Loucy (cell line): Measurements from ENCODE around the gene MRPS12.

Experiments
- H2AFZ ChIP-seq: fragments of 200-600 bp; sonication (generic); 2 replicates; pipeline ENCODE4 v1.6.0; 2016; ENCODE audit warnings: antibody characterized with exemption, mild to moderate bottlenecking, low read length, moderate library complexity
- H3F3A ChIP-seq: fragments of 200-600 bp; 2 replicates; pipeline ENCODE4 v1.6.0; 2016; ENCODE audit warnings: antibody characterized with exemption, low read depth, mild to moderate bottlenecking
- H3K27me3 ChIP-seq: fragments of 200-600 bp; sonication (generic); 2 replicates; pipeline ENCODE4 v1.6.1; 2014; ENCODE audit warnings: low read length, mild to moderate bottlenecking; ENCODE audit not compliant: insufficient read depth, poor library complexity, severe bottlenecking
- H3K36me3 ChIP-seq: fragments of 200-600 bp; sonication (generic); 2 replicates; pipeline ENCODE4 v1.6.1; 2016; ENCODE audit warnings: low read length; ENCODE audit not compliant: insufficient read depth
- H3K4me1 ChIP-seq: fragments of 200-600 bp; sonication (generic); 2 replicates; pipeline ENCODE4 v1.5.1; 2014; ENCODE audit warnings: low read length, mild to moderate bottlenecking; ENCODE audit not compliant: insufficient read depth, poor library complexity, severe bottlenecking
- H3K4me2 ChIP-seq: fragments of 200-600 bp; sonication (generic); 2 replicates; pipeline ENCODE4 v1.6.0; 2014; ENCODE audit warnings: antibody characterized with exemption, low read length, low read depth, mild to moderate bottlenecking; ENCODE audit not compliant: poor library complexity, severe bottlenecking
- H3K4me3 ChIP-seq: fragments of 200-600 bp; sonication (generic); 2 replicates; pipeline ENCODE4 v1.5.1; 2014; ENCODE audit warnings: low read length, mild to moderate bottlenecking, mixed read lengths; ENCODE audit not compliant: poor library complexity, severe bottlenecking
- H3K79me2 ChIP-seq: fragments of 200-600 bp; sonication (generic); 2 replicates; pipeline ENCODE4 v1.6.1; 2014; ENCODE audit warnings: low read length; ENCODE audit not compliant: insufficient read depth
- H3K9ac ChIP-seq: fragments of 200-600 bp; sonication (generic); 2 replicates; pipeline ENCODE4 v1.6.0; 2014; ENCODE audit warnings: mild to moderate bottlenecking, low read depth, low read length, moderate library complexity; ENCODE audit not compliant: poor library complexity, severe bottlenecking
- H3K9me2 ChIP-seq: fragments of 200-600 bp; sonication (generic); replicated peaks from 2 replicates; pipeline ENCODE4 v1.6.1; 2016; ENCODE audit warnings: low read depth, low read length, mixed read lengths
- H3K9me3 ChIP-seq: fragments of 200-600 bp; sonication (generic); 2 replicates; pipeline ENCODE4 v1.6.1; 2014; ENCODE audit warnings: mild to moderate bottlenecking, antibody characterized with exemption, low read length, low read depth; ENCODE audit not compliant: insufficient read depth
- H4K20me1 ChIP-seq: fragments of 200-600 bp; sonication (generic); 2 replicates; pipeline ENCODE4 v1.6.0; 2014; ENCODE audit warnings: antibody characterized with exemption, low read length, mild to moderate bottlenecking; ENCODE audit not compliant: insufficient read depth, poor library complexity, severe bottlenecking
- CTCF ChIP-seq: fragments of 200-600 bp; sonication (generic); conservative IDR thresholded peaks from 2 replicates; pipeline ENCODE4 v1.5.1; 2014; ENCODE audit warnings: mild to moderate bottlenecking, antibody characterized with exemption, low read length
- EZH2phosphoT487 ChIP-seq: fragments of 200-600 bp; IDR thresholded peaks from 2 replicates; pipeline ENCODE4 v1.6.1; 2018; ENCODE audit warnings: antibody characterized with exemption, mild to moderate bottlenecking, moderate library complexity, borderline replicate concordance

The MRPS12 gene

GRCh38 chr19:38913958-38914357, 16.8 kb upstream of the MRPS12 start:
- Histone ChIP-seq H3K36me3 (no peaks in the 10 kb centered on the region), H3K27me3 (no peaks in the 10 kb centered on the region), H3K79me2 (no peaks in the 10 kb centered on the region), H3F3A (no peaks in the 10 kb centered on the region), H4K20me1 (no peaks in the 10 kb centered on the region), H3K4me1 (peaks cover 7% of the 10 kb centered on the region), H3K9ac (no peak overlapping the region), H2AFZ (no peak overlapping the region), H3K9me3 (no peaks in the 10 kb centered on the region), H3K4me2 (no peak overlapping the region), H3K9me2 (no peaks in the 10 kb centered on the region), H3K4me3 (no peak overlapping the region)
- TF ChIP-seq CTCF (no peak), EZH2phosphoT487 (no peak)

GRCh38 chr19:38915329-38916321, 15.1 kb upstream of the MRPS12 start:
- H3K9me3 ChIP-seq: no peaks in the 10 kb centered on the region
- H3K4me1 ChIP-seq: peaks cover 7% of the 10 kb centered on the region
- TF ChIP-seq EZH2phosphoT487: no peak
- TF ChIP-seq CTCF: no peak
- no peak overlapping the region for H3K9ac ChIP-seq
- H2AFZ ChIP-seq: no peak overlapping the region
- H3K36me3 ChIP-seq: no peaks in the 10 kb centered on the region
- no peaks in the 10 kb centered on the region for H3F3A ChIP-seq
- H4K20me1 ChIP-seq: no peaks in the 10 kb centered on the region
- no peaks in the 10 kb centered on the region for H3K79me2 ChIP-seq
- H3K27me3 ChIP-seq: no peaks in the 10 kb centered on the region
- H3K9me2 ChIP-seq: no peaks in the 10 kb centered on the region
- no peak overlapping the region for H3K4me2 ChIP-seq
- H3K4me3 ChIP-seq: no peak overlapping the region

GRCh38 chr19:38917516-38917915, 13.2 kb upstream of the MRPS12 start:
- Histone ChIP-seq H3K9me2 (no peaks in the 10 kb centered on the region), H2AFZ (no peak overlapping the region)

More at GRCh38 chr19:38917516-38917915, 13.2 kb upstream of the MRPS12 start:
- Histone ChIP-seq H3K4me2 (no peak overlapping the region), H3K9me3 (no peaks in the 10 kb centered on the region), H4K20me1 (no peaks in the 10 kb centered on the region), H3K79me2 (no peaks in the 10 kb centered on the region), H3K27me3 (no peaks in the 10 kb centered on the region), H3K9ac (no peak overlapping the region), H3K4me3 (no peak overlapping the region), H3F3A (no peaks in the 10 kb centered on the region), H3K4me1 (peaks cover 7% of the 10 kb centered on the region), H3K36me3 (peaks cover 3% of the 10 kb centered on the region; the same call in 1 of the 2 replicates)
- TF ChIP-seq CTCF (no peak), EZH2phosphoT487 (no peak)
